Neutrophil (primary cell): ENCODE results near the gene CTBP2.

Source experiments
- H3K27ac ChIP-seq: fragments of 200-600 bp; sonication (generic); 2 replicates; pipeline ENCODE4 v1.5.1; 2016; ENCODE audit warnings: mild to moderate bottlenecking, moderate library complexity
- H3K27me3 ChIP-seq: fragments of 200-600 bp; sonication (generic); 2 replicates; pipeline ENCODE4 v1.6.0; 2016; ENCODE audit warnings: mild to moderate bottlenecking
- H3K36me3 ChIP-seq: fragments of 200-600 bp; sonication (generic); 2 replicates; pipeline ENCODE4 v1.5.1; 2017
- H3K4me1 ChIP-seq, 2 experiments: fragments of 200-600 bp in 1 of 2; sonication (generic) in 1 of 2; 1 replicate in 1 of 2; 2 replicates in 1 of 2; pipeline versions ENCODE4 v1.5.1 to v1.6.1; 2013 to 2016; ENCODE audit warnings: low read depth in 1 of 2, low read length in 1 of 2, mild to moderate bottlenecking in 1 of 2, moderate library complexity in 1 of 2; ENCODE audit not compliant: control insufficient read depth in 1 of 2, insufficient read depth in 1 of 2
- H3K4me3 ChIP-seq, 2 experiments: fragments of 200-600 bp in 1 of 2; sonication (generic) in 1 of 2; 1 replicate in 1 of 2; 2 replicates in 1 of 2; pipeline ENCODE4 v1.5.1; 2013 to 2016; ENCODE audit warnings: low read depth in 1 of 2, low read length in 1 of 2, mild to moderate bottlenecking in 1 of 2, moderate library complexity in 1 of 2
- H3K9me3 ChIP-seq: fragments of 200-600 bp; sonication (generic); 2 replicates; pipeline ENCODE4 v1.5.1; 2016
- TF ChIP-seq, protein P1 (sequence below): fragments of 200-600 bp; sonication (generic); IDR thresholded peaks from 2 replicates; pipeline ENCODE4 v1.5.1; 2016; ENCODE audit warnings: antibody characterized with exemption

The CTBP2 gene

DNA sequence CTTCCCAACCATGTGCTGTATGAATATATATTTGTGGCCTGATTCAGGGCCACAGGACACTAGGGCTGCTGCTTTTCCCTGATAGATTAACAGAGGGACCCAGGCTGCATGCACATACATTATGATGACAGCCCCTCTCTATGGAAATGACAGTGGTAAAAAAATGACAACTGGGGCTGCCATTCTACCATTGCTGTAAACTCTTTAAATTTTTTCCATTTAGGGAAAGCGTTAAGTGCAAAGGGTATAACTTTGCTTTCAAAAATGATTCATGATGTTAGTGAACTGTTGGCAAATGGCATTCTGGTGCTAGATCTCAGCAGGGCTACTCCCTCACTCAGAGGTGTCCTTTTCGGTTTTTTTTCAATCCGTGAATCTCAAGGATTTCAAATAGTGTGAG, 4.2 kb downstream of the CTBP2 start:
- H3K27ac ChIP-seq: no peak overlapping the region
- H3K9me3 ChIP-seq: no peaks in the 10 kb centered on the region
- no peak overlapping the region for H3K4me3 ChIP-seq
- peaks cover 50 to 67% of the 10 kb centered on the region in 2 experiments for H3K4me1 ChIP-seq
- TF ChIP-seq, protein P1, sequence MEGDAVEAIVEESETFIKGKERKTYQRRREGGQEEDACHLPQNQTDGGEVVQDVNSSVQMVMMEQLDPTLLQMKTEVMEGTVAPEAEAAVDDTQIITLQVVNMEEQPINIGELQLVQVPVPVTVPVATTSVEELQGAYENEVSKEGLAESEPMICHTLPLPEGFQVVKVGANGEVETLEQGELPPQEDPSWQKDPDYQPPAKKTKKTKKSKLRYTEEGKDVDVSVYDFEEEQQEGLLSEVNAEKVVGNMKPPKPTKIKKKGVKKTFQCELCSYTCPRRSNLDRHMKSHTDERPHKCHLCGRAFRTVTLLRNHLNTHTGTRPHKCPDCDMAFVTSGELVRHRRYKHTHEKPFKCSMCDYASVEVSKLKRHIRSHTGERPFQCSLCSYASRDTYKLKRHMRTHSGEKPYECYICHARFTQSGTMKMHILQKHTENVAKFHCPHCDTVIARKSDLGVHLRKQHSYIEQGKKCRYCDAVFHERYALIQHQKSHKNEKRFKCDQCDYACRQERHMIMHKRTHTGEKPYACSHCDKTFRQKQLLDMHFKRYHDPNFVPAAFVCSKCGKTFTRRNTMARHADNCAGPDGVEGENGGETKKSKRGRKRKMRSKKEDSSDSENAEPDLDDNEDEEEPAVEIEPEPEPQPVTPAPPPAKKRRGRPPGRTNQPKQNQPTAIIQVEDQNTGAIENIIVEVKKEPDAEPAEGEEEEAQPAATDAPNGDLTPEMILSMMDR: no peak
- H3K27me3 ChIP-seq: no peaks in the 10 kb centered on the region
- peaks cover 1% of the 10 kb centered on the region for H3K36me3 ChIP-seq

DNA sequence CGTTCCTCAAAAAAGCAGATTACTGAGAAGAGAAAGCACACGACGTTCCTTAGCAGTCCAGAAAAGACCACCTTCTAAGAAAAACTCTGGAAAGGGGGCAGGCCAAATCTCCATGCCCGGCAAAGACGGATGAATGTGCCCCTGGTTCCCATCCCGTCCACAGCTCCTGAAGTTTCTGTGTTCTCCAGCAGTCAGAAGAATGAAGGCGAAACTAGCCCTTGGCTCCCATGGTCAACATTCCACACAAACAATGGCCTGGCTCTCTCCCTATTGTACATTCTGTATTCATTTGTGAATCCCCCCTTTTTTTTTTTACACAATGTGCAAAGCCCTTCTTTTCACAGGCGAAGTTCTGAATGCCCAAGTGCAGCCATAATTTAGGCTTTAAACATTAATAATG, 5.3 kb downstream of the CTBP2 start:
- Histone ChIP-seq H3K4me3 (peak overlapping the region in 1 of 2 experiments; percentile 8), H3K27me3 (no peaks in the 10 kb centered on the region), H3K27ac (peak overlapping the region; percentile 7), H3K36me3 (peaks cover 7% of the 10 kb centered on the region), H3K9me3 (no peaks in the 10 kb centered on the region), H3K4me1 (peaks cover 55 to 75% of the 10 kb centered on the region in 2 experiments)
- TF ChIP-seq, protein P1: no peak

DNA sequence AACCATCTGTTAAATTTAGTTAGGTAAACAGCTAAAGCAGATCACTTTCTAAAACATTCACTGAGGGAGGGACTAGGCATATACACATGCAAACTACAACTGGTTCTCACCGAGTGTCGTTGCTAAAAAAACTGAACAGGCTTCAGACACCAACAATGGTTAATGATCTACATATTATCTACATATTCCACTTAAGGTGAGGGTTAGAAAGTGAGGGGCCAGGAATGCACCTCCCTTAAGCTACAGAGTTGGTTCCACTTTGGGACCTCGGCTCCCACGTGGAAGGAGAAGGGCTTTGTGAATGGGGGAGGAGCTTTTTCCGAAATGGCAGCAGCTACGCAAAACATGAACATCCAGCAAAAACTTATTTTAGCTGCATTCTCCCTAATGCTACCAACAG, 5.8 kb downstream of the CTBP2 start:
- no peaks in the 10 kb centered on the region for H3K27me3 ChIP-seq
- TF ChIP-seq, protein P1: no peak
- no peaks in the 10 kb centered on the region for H3K9me3 ChIP-seq
- H3K27ac ChIP-seq: peak overlapping the region; percentile 7
- H3K36me3 ChIP-seq: peaks cover 7% of the 10 kb centered on the region
- H3K4me1 ChIP-seq: peaks cover 61 to 81% of the 10 kb centered on the region in 2 experiments
- H3K4me3 ChIP-seq: peak overlapping the region in 1 of 2 experiments; percentile 8

DNA sequence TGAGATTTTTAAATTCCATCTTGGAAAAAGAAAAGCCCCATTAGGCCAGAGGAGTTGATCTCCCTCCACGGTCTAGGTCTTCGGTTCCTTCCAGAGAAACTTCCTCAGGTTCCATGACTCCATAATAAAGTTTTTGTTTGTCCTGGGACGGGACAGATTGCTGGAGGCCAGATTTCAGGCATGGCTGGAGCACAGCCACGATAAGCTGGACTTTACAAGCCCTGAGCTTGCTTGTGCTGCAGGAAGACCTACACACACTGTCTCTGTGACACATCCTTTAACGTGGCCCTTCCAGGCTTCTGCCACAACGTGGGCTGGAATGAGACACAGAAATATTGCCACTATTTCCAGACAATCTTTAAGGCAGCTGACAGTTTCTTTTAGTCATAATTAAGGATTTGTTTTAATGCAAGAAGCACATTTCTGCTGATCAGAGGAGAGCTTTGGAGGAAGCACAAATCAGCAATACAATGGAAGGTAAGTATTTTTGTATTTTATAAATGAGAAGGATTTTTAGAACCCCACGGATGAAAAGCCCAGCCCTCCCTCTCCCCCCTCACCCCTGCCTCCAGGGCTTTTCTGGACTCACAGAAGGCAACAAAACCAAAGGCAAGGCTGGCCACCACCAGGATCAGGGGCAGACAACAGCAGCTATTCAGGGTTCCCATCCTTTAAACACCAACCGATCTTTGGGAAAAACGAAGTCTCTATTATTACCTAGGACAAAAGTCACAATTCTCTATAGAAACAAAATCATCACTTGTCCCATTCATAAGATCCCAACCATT, 6.5 kb downstream of the CTBP2 start:
- Histone ChIP-seq H3K4me1 (peaks cover 67 to 87% of the 10 kb centered on the region in 2 experiments), H3K36me3 (peaks cover 7% of the 10 kb centered on the region), H3K9me3 (no peaks in the 10 kb centered on the region), H3K27me3 (no peaks in the 10 kb centered on the region), H3K4me3 (no peak overlapping the region), H3K27ac (peak overlapping the region; percentile 7)
- TF ChIP-seq, protein P1: no peak

DNA sequence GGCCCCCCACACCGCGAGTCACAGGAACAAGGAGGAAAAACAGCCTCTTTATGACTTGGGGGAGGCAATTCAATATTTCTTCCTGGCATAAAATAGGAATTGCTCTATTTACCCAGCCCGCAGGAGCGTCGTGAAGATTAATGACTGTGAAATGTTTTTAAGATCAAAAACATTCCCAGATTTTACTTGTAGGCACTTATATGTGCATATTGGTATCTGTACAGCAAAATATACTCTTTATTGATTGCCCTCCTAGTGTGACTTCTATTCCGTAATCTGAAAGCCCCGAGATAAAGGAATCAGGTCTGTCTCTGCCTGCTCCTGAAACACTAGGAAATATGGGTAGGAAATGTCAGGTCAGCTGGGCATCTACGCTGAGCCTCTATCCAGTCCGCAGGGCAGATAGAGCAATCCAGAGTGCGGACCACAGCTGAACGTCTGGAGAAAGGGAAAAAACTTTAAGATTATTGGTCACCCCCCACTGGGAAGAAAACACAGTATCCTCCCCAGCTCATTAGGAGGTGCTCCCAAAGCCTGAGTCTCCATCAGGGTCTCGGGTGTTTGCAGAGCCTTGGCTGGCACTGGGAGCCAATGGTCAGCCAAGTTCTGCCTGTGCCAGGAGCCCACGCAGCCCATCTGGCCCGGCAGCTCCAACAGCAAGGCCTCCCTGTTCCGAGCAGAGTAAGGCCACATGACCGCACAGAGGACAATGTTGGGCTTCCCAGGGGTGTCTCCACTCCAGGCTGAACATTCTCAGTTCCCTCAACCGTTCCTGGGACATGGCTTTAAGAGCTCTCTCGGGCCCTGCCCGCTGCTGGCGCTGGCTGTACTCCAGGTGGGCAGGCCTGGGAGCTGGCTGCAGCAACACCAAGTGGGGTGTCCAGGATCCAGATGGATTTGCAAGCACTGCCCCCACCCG, 7.7 kb downstream of the CTBP2 start:
- H3K27me3 ChIP-seq: no peaks in the 10 kb centered on the region

More for the DNA sequence above, 7.7 kb downstream of the CTBP2 start:
- Histone ChIP-seq H3K4me1 (peaks cover 70 to 90% of the 10 kb centered on the region in 2 experiments), H3K9me3 (no peaks in the 10 kb centered on the region), H3K36me3 (peaks cover 7% of the 10 kb centered on the region), H3K4me3 (peak overlapping the region; percentile 48 to 68), H3K27ac (no peak overlapping the region)
- TF ChIP-seq, protein P1: no peak
